Mesendoderm (in vitro differentiated cells): ENCODE measurements around the gene FGD4.

Source experiments
- DNase-seq: peaks from one replicate; pipeline ENCODE4 v3.0.0; 2013
- H2AK5ac ChIP-seq: 2 replicates; pipeline ENCODE4 v1.6.1; 2013; ENCODE audit warnings: low read length, inconsistent platforms
- H2BK120ac ChIP-seq: 2 replicates; pipeline ENCODE4 v1.6.1; 2013; ENCODE audit warnings: low read depth, mild to moderate bottlenecking, low read length, moderate library complexity, mixed read lengths
- H2BK15ac ChIP-seq: replicated peaks from 2 replicates; pipeline ENCODE4 v1.6.1; 2013; ENCODE audit warnings: low read depth, mild to moderate bottlenecking, moderate library complexity
- H2BK5ac ChIP-seq: 2 replicates; pipeline ENCODE4 v1.6.1; 2013; ENCODE audit warnings: low read length, inconsistent platforms
- H3K18ac ChIP-seq: 2 replicates; pipeline ENCODE4 v1.6.1; 2013; ENCODE audit warnings: mild to moderate bottlenecking, low read length, mixed read lengths
- H3K23ac ChIP-seq: one replicate; pipeline ENCODE4 v1.6.1; 2013; ENCODE audit warnings: low read length
- H3K27ac ChIP-seq: 2 replicates; pipeline ENCODE4 v1.5.1; 2013; ENCODE audit warnings: low read depth, mild to moderate bottlenecking, inconsistent platforms, low read length, moderate library complexity
- H3K27me3 ChIP-seq: 2 replicates; pipeline ENCODE4 v1.6.1; 2013; ENCODE audit warnings: low read length, control low read depth, mild to moderate bottlenecking, inconsistent platforms; ENCODE audit not compliant: insufficient read depth, poor library complexity
- H3K36me3 ChIP-seq: 2 replicates; pipeline ENCODE4 v1.6.1; 2013; ENCODE audit warnings: low read length, inconsistent platforms; ENCODE audit not compliant: control insufficient read depth, insufficient read depth
- H3K4ac ChIP-seq: one replicate; pipeline ENCODE4 v1.6.1; 2013; ENCODE audit warnings: low read depth, mild to moderate bottlenecking, low read length, moderate library complexity
- H3K4me1 ChIP-seq: 2 replicates; pipeline ENCODE4 v1.6.1; 2013; ENCODE audit warnings: low read depth, low read length, inconsistent platforms; ENCODE audit not compliant: control insufficient read depth
- H3K4me2 ChIP-seq: 2 replicates; pipeline ENCODE4 v1.6.1; 2013; ENCODE audit warnings: low read length
- H3K4me3 ChIP-seq: 2 replicates; pipeline ENCODE4 v1.5.1; 2013; ENCODE audit warnings: mild to moderate bottlenecking, low read length
- H3K56ac ChIP-seq: one replicate; pipeline ENCODE4 v1.6.1; 2013; ENCODE audit warnings: low read length
- H3K79me1 ChIP-seq: 2 replicates; pipeline ENCODE4 v1.6.1; 2013; ENCODE audit warnings: low read length, inconsistent platforms
- H3K79me2 ChIP-seq: 2 replicates; pipeline ENCODE4 v1.6.1; 2013; ENCODE audit warnings: mild to moderate bottlenecking, low read length; ENCODE audit not compliant: control insufficient read depth, insufficient read depth
- H3K9ac ChIP-seq: 2 replicates; pipeline ENCODE4 v1.6.1; 2013; ENCODE audit warnings: low read length, inconsistent platforms
- H4K5ac ChIP-seq: one replicate; pipeline ENCODE4 v1.6.1; 2013; ENCODE audit warnings: low read length
- H4K8ac ChIP-seq: one replicate; pipeline ENCODE4 v1.6.1; 2013; ENCODE audit warnings: low read depth, mild to moderate bottlenecking, control low read depth, low read length, moderate library complexity
- WGBS: extraction: QIAGEN DNeasy Blood & Tissue Kit; methylation state at CpG from one replicate; pipeline ENCODE4 v1.1.7; 2013; ENCODE audit warnings: low lambda C conversion rate, missing lambda C conversion rate; ENCODE audit not compliant: insufficient coverage; ENCODE audit errors: extremely low coverage; 5-methylcytosine and 5-hydroxymethylcytosine counted together

Gene FGD4

GRCh38 chr12:32413412-32413811 is 14.1 kb downstream of the FGD4 start:
- H3K4me1 ChIP-seq, result no peaks in the 10 kb centered on the region
- H4K5ac ChIP-seq, result no peak overlapping the region
- H2BK5ac ChIP-seq, result no peak overlapping the region
- H3K4me3 ChIP-seq, result no peak overlapping the region
- no peak overlapping the region for H2AK5ac ChIP-seq
- H3K27ac ChIP-seq, result no peak overlapping the region
- no peak for DNase-seq
- peaks cover 41% of the 10 kb centered on the region for H3K79me2 ChIP-seq
- no peak overlapping the region for H3K23ac ChIP-seq
- H3K36me3 ChIP-seq, result no peaks in the 10 kb centered on the region
- no peaks in the 10 kb centered on the region for H3K27me3 ChIP-seq
- H2BK120ac ChIP-seq, result no peak overlapping the region
- no peak overlapping the region for H3K4me2 ChIP-seq
- no peak overlapping the region for H3K18ac ChIP-seq
- no peaks in the 10 kb centered on the region for H3K79me1 ChIP-seq
- WGBS, result no CpG with 5 or more reads among the region's 3 CpGs
- H3K9ac ChIP-seq, result no peak overlapping the region
- no peak overlapping the region for H3K4ac ChIP-seq
- no peak overlapping the region for H3K56ac ChIP-seq
- no peak overlapping the region for H2BK15ac ChIP-seq
- no peak overlapping the region for H4K8ac ChIP-seq

- DNase-seq, result no peak
- Histone ChIP-seq H3K27me3 (no peaks in the 10 kb centered on the region), H3K36me3 (no peaks in the 10 kb centered on the region), H3K4me3 (no peak overlapping the region), H3K56ac (peak overlapping the region; percentile 6), H3K4ac (no peak overlapping the region), H2BK5ac (no peak overlapping the region), H3K27ac (no peak overlapping the region), H2AK5ac (no peak overlapping the region), H4K5ac (no peak overlapping the region), H4K8ac (no peak overlapping the region), H3K4me1 (peaks cover 17% of the 10 kb centered on the region), H3K23ac (no peak overlapping the region), H3K18ac (no peak overlapping the region), H2BK15ac (no peak overlapping the region), H3K4me2 (no peak overlapping the region), H3K79me1 (peaks cover 6% of the 10 kb centered on the region), H3K9ac (no peak overlapping the region), H2BK120ac (no peak overlapping the region), H3K79me2 (peaks cover 44% of the 10 kb centered on the region)
- WGBS, result no CpG with 5 or more reads among the region's 5 CpGs
Measured at GRCh38 chr12:32418221-32418620, 18.9 kb downstream of the FGD4 start.

DNA sequence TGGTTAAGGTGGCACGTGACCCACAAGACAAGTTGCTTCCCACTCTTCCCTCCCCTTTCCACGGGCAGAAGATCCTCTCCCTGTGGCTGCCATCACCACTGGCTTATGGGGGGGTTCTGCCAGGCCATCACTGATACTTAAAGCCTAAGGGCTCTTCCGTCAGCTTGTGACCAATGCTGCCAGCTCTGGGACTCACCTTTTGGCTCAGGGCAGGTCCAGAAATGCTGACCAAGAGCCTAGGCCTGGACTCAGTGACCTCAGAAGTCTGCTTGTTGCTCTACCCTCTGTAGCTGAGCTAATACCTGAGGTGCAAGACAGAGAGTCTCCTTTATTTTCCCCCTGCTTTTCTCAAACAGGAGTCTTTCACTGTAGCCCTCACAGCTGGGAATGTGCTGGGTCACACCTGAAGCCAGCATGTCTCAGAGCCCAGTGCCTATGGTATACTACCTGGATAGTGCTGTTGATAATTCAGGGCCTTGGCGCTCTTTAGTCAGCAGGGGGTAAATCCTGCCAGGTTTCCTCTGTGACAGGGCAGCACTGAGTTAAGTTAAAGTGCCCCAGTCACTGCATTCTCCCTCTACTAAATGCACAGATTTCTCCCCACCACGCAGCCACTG is 19.7 kb downstream of the FGD4 start:
- Histone ChIP-seq H2BK5ac (peak overlapping the region; percentile 26), H3K4me1 (peaks cover 17% of the 10 kb centered on the region), H2AK5ac (no peak overlapping the region), H4K8ac (no peak overlapping the region), H2BK120ac (no peak overlapping the region), H3K79me2 (peaks cover 44% of the 10 kb centered on the region), H3K56ac (peak overlapping the region; percentile 59), H3K27me3 (no peaks in the 10 kb centered on the region), H3K18ac (no peak overlapping the region), H3K4me2 (no peak overlapping the region), H3K36me3 (no peaks in the 10 kb centered on the region), H3K9ac (peak overlapping the region; percentile 3), H3K79me1 (peaks cover 6% of the 10 kb centered on the region), H3K4me3 (no peak overlapping the region), H4K5ac (no peak overlapping the region), H3K27ac (peak overlapping the region; percentile 67), H2BK15ac (no peak overlapping the region), H3K23ac (peak overlapping the region; percentile 54), H3K4ac (no peak overlapping the region)
- DNase-seq, result peak; percentile 73
- no CpG with 5 or more reads among the region's 5 CpGs for WGBS

DNA sequence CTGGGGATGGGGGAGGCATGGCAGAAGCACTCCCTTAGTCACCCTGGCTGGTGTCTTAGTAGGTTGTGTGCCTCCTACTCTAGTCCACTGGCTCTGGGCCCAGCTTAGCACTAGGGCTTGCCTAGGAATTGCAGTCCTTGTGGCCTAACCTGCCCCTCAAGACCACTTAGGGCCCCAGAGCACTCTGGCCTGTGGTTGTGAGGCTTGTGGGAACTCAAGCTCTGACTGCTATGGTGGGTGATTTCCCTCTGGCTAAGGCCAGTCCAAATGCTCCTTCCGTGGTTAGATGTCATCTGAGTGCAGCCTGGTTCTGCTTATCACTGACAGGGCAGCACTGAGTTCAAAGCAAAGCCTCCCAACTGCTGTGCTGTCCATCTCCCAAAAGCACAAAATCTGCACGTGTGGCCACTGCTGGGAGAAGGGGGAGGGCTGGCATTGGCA is 20.2 kb downstream of the FGD4 start:
- peak overlapping the region; percentile 0 for H3K9ac ChIP-seq
- no peak overlapping the region for H2BK120ac ChIP-seq
- H3K79me2 ChIP-seq, result peaks cover 42% of the 10 kb centered on the region
- peak; percentile 40 for DNase-seq
- H2AK5ac ChIP-seq, result peak overlapping the region; percentile 40
- H4K8ac ChIP-seq, result no peak overlapping the region
- no CpG with 5 or more reads among the region's 2 CpGs for WGBS
- H3K4me3 ChIP-seq, result no peak overlapping the region
- peak overlapping the region; percentile 47 for H2BK5ac ChIP-seq
- H3K79me1 ChIP-seq, result peaks cover 6% of the 10 kb centered on the region
- H3K27ac ChIP-seq, result no peak overlapping the region
- H2BK15ac ChIP-seq, result no peak overlapping the region
- H4K5ac ChIP-seq, result no peak overlapping the region
- H3K27me3 ChIP-seq, result no peaks in the 10 kb centered on the region
- H3K36me3 ChIP-seq, result no peaks in the 10 kb centered on the region
- no peak overlapping the region for H3K4ac ChIP-seq
- peaks cover 17% of the 10 kb centered on the region for H3K4me1 ChIP-seq
- peak overlapping the region; percentile 59 for H3K56ac ChIP-seq
- no peak overlapping the region for H3K23ac ChIP-seq
- H3K4me2 ChIP-seq, result no peak overlapping the region
- H3K18ac ChIP-seq, result no peak overlapping the region

GRCh38 chr12:32420356-32420755 is 21.0 kb downstream of the FGD4 start:
- Histone ChIP-seq H2AK5ac (no peak overlapping the region), H2BK120ac (no peak overlapping the region), H3K79me1 (peaks cover 6% of the 10 kb centered on the region), H3K4me1 (peaks cover 17% of the 10 kb centered on the region), H3K79me2 (peaks cover 41% of the 10 kb centered on the region), H3K4me3 (no peak overlapping the region), H3K9ac (peak overlapping the region; percentile 9), H3K23ac (no peak overlapping the region), H3K4me2 (no peak overlapping the region), H4K8ac (no peak overlapping the region), H2BK15ac (no peak overlapping the region), H3K4ac (no peak overlapping the region), H4K5ac (no peak overlapping the region), H3K27ac (no peak overlapping the region), H3K27me3 (no peaks in the 10 kb centered on the region), H3K18ac (peak overlapping the region; percentile 77), H3K56ac (no peak overlapping the region), H3K36me3 (no peaks in the 10 kb centered on the region), H2BK5ac (no peak overlapping the region)
- no peak for DNase-seq
- WGBS, result no CpG with 5 or more reads among the region's 2 CpGs

- Histone ChIP-seq H3K56ac (no peak overlapping the region), H3K23ac (no peak overlapping the region), H2BK15ac (no peak overlapping the region), H3K4me2 (no peak overlapping the region), H2BK120ac (no peak overlapping the region), H3K18ac (no peak overlapping the region), H3K79me2 (peaks cover 28% of the 10 kb centered on the region), H4K8ac (no peak overlapping the region), H3K36me3 (no peaks in the 10 kb centered on the region), H3K4me3 (no peak overlapping the region), H2AK5ac (no peak overlapping the region), H3K27ac (no peak overlapping the region), H3K27me3 (no peaks in the 10 kb centered on the region), H4K5ac (no peak overlapping the region), H3K4me1 (peaks cover 17% of the 10 kb centered on the region), H2BK5ac (no peak overlapping the region), H3K4ac (no peak overlapping the region), H3K79me1 (peaks cover 6% of the 10 kb centered on the region), H3K9ac (no peak overlapping the region)
- no peak for DNase-seq
Measured at GRCh38 chr12:32423559-32423958, 24.2 kb downstream of the FGD4 start.
